Measurements from ENCODE around the gene SHB. TPM values are rescaled to one million over a fixed set of nuclear protein-coding genes. Genes with fewer than 3 reads are reported as not detected.
A peak's percentile ranks its signal among the peaks of the same experiment; 100 is the strongest.

Gene SHB
- total and polyA plus RNA-seq, 2 donors from 2014 or later: 16.4 to 39.8 TPM

DNA sequence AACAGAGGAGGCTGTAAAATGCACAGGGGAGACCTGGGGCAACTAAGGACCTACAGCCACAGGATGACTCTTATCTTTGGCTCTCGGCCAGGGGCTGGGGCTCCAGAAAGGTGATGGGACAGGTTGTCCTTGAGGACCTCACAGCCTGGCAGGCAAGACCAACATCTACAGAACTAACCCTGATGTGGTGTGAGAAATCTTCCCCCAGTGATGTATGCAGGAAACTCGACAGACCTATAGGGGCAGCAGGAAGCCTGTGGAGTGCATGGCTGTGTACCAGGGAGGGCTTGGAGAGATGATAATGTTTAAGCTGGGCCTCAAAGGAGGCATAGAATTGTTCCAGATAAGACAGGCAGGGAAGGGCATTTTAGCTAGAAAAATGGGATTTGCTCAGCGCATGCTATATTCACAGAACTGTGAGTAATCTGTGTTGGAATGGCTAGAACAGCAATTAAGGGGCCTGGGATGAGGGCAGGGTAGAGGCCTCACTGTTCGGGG lies 96.6 kb downstream of the SHB start:
- no peak for FAIRE-seq

DNA sequence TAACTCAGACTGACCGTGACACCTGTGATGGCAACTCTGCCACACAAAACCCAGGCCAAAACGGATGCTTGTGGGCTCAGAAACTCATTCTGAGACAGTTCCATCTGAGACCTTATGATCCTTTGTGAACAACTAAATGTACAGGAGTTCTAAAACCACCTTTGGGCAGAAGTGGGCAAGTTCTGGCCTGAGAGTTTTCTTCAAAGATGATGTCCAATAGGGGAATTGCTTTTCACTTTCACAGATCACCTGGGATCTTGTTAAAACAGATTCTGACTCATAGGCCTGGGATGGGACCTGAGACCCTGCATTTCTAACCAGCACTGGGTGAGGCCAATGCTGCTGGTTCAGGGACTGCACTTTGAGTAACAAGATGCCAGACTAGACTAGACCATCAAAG lies 97.3 kb downstream of the SHB start:
- Histone ChIP-seq H3K27me3 (ENCODE audit: control insufficient read depth, insufficient read depth, low read length) (no peaks in the 10 kb centered on the region), H3K4me1 (ENCODE audit: control insufficient read depth in 2 of 3, insufficient read depth in 2 of 3, low read depth in 1 of 3, low read length in 3 of 3) (peaks cover 2 to 33% (median 32%) of the 10 kb centered on the region in 3 donors), H3K9me3 (ENCODE audit: control insufficient read depth in 2 of 3, insufficient read depth in 1 of 3, low read length in 3 of 3) (no peaks in the 10 kb centered on the region), H3K36me3 (ENCODE audit: control insufficient read depth in 2 of 3, insufficient read depth in 3 of 3, low read length in 3 of 3) (peaks cover 0 to 11% (median 0%) of the 10 kb centered on the region in 3 donors), H3K27ac (ENCODE audit: low read depth in 2 of 2, low read length in 2 of 2) (no peak overlapping the region), H3K9ac (ENCODE audit: low read length in 3 of 3) (no peak overlapping the region), H3K4me3 (ENCODE audit: low read length in 3 of 3) (no peak overlapping the region)
- TF ChIP-seq, protein P1, sequence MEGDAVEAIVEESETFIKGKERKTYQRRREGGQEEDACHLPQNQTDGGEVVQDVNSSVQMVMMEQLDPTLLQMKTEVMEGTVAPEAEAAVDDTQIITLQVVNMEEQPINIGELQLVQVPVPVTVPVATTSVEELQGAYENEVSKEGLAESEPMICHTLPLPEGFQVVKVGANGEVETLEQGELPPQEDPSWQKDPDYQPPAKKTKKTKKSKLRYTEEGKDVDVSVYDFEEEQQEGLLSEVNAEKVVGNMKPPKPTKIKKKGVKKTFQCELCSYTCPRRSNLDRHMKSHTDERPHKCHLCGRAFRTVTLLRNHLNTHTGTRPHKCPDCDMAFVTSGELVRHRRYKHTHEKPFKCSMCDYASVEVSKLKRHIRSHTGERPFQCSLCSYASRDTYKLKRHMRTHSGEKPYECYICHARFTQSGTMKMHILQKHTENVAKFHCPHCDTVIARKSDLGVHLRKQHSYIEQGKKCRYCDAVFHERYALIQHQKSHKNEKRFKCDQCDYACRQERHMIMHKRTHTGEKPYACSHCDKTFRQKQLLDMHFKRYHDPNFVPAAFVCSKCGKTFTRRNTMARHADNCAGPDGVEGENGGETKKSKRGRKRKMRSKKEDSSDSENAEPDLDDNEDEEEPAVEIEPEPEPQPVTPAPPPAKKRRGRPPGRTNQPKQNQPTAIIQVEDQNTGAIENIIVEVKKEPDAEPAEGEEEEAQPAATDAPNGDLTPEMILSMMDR (IDR thresholded peaks at IDR 0.05; ENCODE audit: borderline replicate concordance, extremely low read depth, insufficient read depth): no peak
- DNase-seq (no peak), FAIRE-seq (no peak)
- intact Hi-C loops (cut with DNase I): no loop called here

More for the DNA sequence above, 96.6 kb downstream of the SHB start:
- DNase-seq: peak in 1 of 5 donors; percentile 41
- Histone ChIP-seq H3K27ac (ENCODE audit: low read depth in 2 of 2, low read length in 2 of 2) (no peak overlapping the region), H3K9me3 (ENCODE audit: control insufficient read depth in 2 of 3, insufficient read depth in 1 of 3, low read length in 3 of 3) (no peaks in the 10 kb centered on the region), H3K4me3 (ENCODE audit: low read length in 3 of 3) (no peak overlapping the region), H3K36me3 (ENCODE audit: control insufficient read depth in 2 of 3, insufficient read depth in 3 of 3, low read length in 3 of 3) (peaks cover 0 to 11% (median 0%) of the 10 kb centered on the region in 3 donors), H3K4me1 (ENCODE audit: control insufficient read depth in 2 of 3, insufficient read depth in 2 of 3, low read depth in 1 of 3, low read length in 3 of 3) (peaks cover 0 to 29% (median 25%) of the 10 kb centered on the region in 3 donors), H3K9ac (ENCODE audit: low read length in 3 of 3) (no peak overlapping the region), H3K27me3 (ENCODE audit: control insufficient read depth, insufficient read depth, low read length) (no peaks in the 10 kb centered on the region)
- intact Hi-C loops (cut with DNase I): no loop called here
- TF ChIP-seq, protein P1 (IDR thresholded peaks at IDR 0.05; ENCODE audit: borderline replicate concordance, extremely low read depth, insufficient read depth): no peak

DNA sequence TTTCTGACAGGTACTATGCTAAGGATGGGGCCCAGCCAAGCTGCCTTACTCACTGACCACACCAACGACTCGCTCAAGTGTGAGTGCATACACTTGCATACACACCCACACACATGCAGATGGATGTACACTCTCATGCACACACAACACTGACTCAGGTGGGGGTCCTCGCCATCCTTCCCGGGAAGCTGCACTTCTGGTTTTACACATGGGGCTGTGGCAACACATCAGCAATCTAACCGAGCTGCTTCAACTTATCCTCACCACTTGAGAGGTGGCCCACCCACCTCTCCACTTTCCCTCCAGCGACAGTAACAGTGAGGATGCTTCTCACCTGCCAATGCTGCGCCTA lies 97.9 kb downstream of the SHB start:
- Histone ChIP-seq H3K9ac (ENCODE audit: low read length in 3 of 3) (no peak overlapping the region), H3K4me1 (ENCODE audit: control insufficient read depth in 2 of 3, insufficient read depth in 2 of 3, low read depth in 1 of 3, low read length in 3 of 3) (peaks cover 2 to 36% (median 35%) of the 10 kb centered on the region in 3 donors), H3K27ac (ENCODE audit: low read depth in 2 of 2, low read length in 2 of 2) (no peak overlapping the region), H3K27me3 (ENCODE audit: control insufficient read depth, insufficient read depth, low read length) (no peaks in the 10 kb centered on the region), H3K9me3 (ENCODE audit: control insufficient read depth in 2 of 3, insufficient read depth in 1 of 3, low read length in 3 of 3) (no peaks in the 10 kb centered on the region), H3K4me3 (ENCODE audit: low read length in 3 of 3) (no peak overlapping the region), H3K36me3 (ENCODE audit: control insufficient read depth in 2 of 3, insufficient read depth in 3 of 3, low read length in 3 of 3) (peaks cover 0 to 11% (median 0%) of the 10 kb centered on the region in 3 donors)
- FAIRE-seq (no peak), DNase-seq (peak in 1 of 5 donors; percentile 22)
- intact Hi-C loops (cut with DNase I): no loop called here
- TF ChIP-seq, protein P1 (IDR thresholded peaks at IDR 0.05; ENCODE audit: borderline replicate concordance, extremely low read depth, insufficient read depth): no peak
